Stimulated activated CD8-positive, alpha-beta memory T cell treated with anti-CD3 and anti-CD28 coated beads, Interleukin-12 subunit alpha, Interleukin-12 subunit beta, amount 100 ng/mL, for 24 hours (primary cell): Measurements from ENCODE around the gene VSX1.

Experiments used
- DNase-seq: peaks from one replicate; pipeline ENCODE4 v3.0.0-alpha.2; 2020; ENCODE audit errors: extremely low read depth

The VSX1 gene

GRCh38 chr20:25065625-25066338, 16.2 kb downstream of the VSX1 start:
- DNase-seq: no peak

GRCh38 chr20:25065072-25065624, 16.8 kb downstream of the VSX1 start:
- DNase-seq: no peak

GRCh38 chr20:25064561-25065071, 17.3 kb downstream of the VSX1 start:
- no peak for DNase-seq

- DNase-seq: no peak
Measured at GRCh38 chr20:25063981-25064380, 18.0 kb downstream of the VSX1 start.

- DNase-seq: no peak
Measured at GRCh38 chr20:25063546-25063945, 18.4 kb downstream of the VSX1 start.

GRCh38 chr20:25062841-25063240, 19.1 kb downstream of the VSX1 start:
- no peak for DNase-seq

GRCh38 chr20:25061821-25062530, 20.0 kb downstream of the VSX1 start:
- no peak for DNase-seq

- DNase-seq: no peak
Measured at GRCh38 chr20:25061103-25061799, 20.7 kb downstream of the VSX1 start.

- DNase-seq: no peak
Measured at GRCh38 chr20:25059866-25060465, 22.0 kb downstream of the VSX1 start.

- DNase-seq: no peak
Measured at GRCh38 chr20:25058847-25059810, 22.8 kb downstream of the VSX1 start.

GRCh38 chr20:25058051-25058846, 23.7 kb downstream of the VSX1 start, which contains the start of gene ACSS1:
ACSS1 (minus strand) TSS chr20:25058139; CDS start chr20:25058102, 37 bp downstream.
- DNase-seq: peak; percentile 34

GRCh38 chr20:25057234-25058050, 24.5 kb downstream of the VSX1 start:
- DNase-seq: peak; percentile 51

- DNase-seq: no peak
Measured at GRCh38 chr20:25056690-25057233, 25.2 kb downstream of the VSX1 start.

- no peak for DNase-seq
Measured at GRCh38 chr20:25055711-25056495, 26.0 kb downstream of the VSX1 start.

- no peak for DNase-seq
Measured at GRCh38 chr20:25054995-25055629, 26.8 kb downstream of the VSX1 start.

- no peak for DNase-seq
Measured at GRCh38 chr20:25054096-25054820, 27.7 kb downstream of the VSX1 start.
